IPS-15b (cell line): ENCODE results near the gene PCDHB14.
"Not testable (repeated sequence)": the region's sequence is repeated elsewhere in the genome, so short reads cannot be mapped to it uniquely, and the experiment has no call there.

Experiments used
- H3K27me3 ChIP-seq: one replicate; pipeline ENCODE4 v1.6.1; 2013; ENCODE audit warnings: low read length; ENCODE audit not compliant: control insufficient read depth, insufficient read depth
- H3K36me3 ChIP-seq: one replicate; pipeline ENCODE4 v1.6.1; 2013; ENCODE audit warnings: low read length; ENCODE audit not compliant: control insufficient read depth, insufficient read depth
- H3K4me1 ChIP-seq: one replicate; pipeline ENCODE4 v1.6.1; 2013; ENCODE audit warnings: mild to moderate bottlenecking, low read length; ENCODE audit not compliant: control insufficient read depth, insufficient read depth
- H3K4me3 ChIP-seq: one replicate; pipeline ENCODE4 v1.5.1; 2013; ENCODE audit warnings: low read depth, low read length
- H3K9ac ChIP-seq: one replicate; pipeline ENCODE4 v1.6.1; 2013; ENCODE audit warnings: low read depth, mild to moderate bottlenecking, low read length
- H3K9me3 ChIP-seq: one replicate; pipeline ENCODE4 v1.6.1; 2013; ENCODE audit warnings: mild to moderate bottlenecking, low read length; ENCODE audit not compliant: control insufficient read depth, insufficient read depth

The PCDHB14 gene

GRCh38 chr5:141223112-141223783 is at the start of gene PCDHB14:
TSS of gene PCDHB14 (plus strand) at chr5:141223343. CDS start at chr5:141223506, 163 bp downstream.
- Histone ChIP-seq H3K36me3 (no peaks in the 10 kb centered on the region), H3K9me3 (no peaks in the 10 kb centered on the region), H3K27me3 (no peaks in the 10 kb centered on the region), H3K9ac (no peak within 1 kb of the TSS), H3K4me1 (no peaks in the 10 kb centered on the region), H3K4me3 (no peak within 1 kb of the TSS)

GRCh38 chr5:141174291-141175104 is 48.6 kb upstream of the PCDHB14 start:
- H3K4me3 ChIP-seq, H3K36me3 ChIP-seq, H3K9me3 ChIP-seq, H3K9ac ChIP-seq, H3K4me1 ChIP-seq, H3K27me3 ChIP-seq: not testable (repeated sequence)

GRCh38 chr5:141175933-141176332 is 47.2 kb upstream of the PCDHB14 start:
- Histone ChIP-seq H3K36me3 (no peaks in the 10 kb centered on the region), H3K9ac (no peak overlapping the region), H3K4me1 (no peaks in the 10 kb centered on the region), H3K9me3 (peaks cover 7% of the 10 kb centered on the region), H3K4me3 (no peak overlapping the region), H3K27me3 (no peaks in the 10 kb centered on the region)

GRCh38 chr5:141177577-141178191 is 45.5 kb upstream of the PCDHB14 start, which contains the start of gene PCDHB8:
TSS of gene PCDHB8 (plus strand) at chr5:141177790. CDS start at chr5:141178035, 245 bp downstream.
- H3K4me1 ChIP-seq, H3K4me3 ChIP-seq, H3K27me3 ChIP-seq, H3K9me3 ChIP-seq, H3K9ac ChIP-seq, H3K36me3 ChIP-seq: not testable (repeated sequence)

- H3K9ac ChIP-seq, H3K9me3 ChIP-seq, H3K27me3 ChIP-seq, H3K4me3 ChIP-seq, H3K4me1 ChIP-seq, H3K36me3 ChIP-seq: not testable (repeated sequence)
These were observed 43.8 kb upstream of the PCDHB14 start for GRCh38 chr5:141179371-141179770.

- H3K27me3 ChIP-seq, H3K4me1 ChIP-seq, H3K9me3 ChIP-seq: not testable (repeated sequence)
These were observed 43.3 kb upstream of the PCDHB14 start for GRCh38 chr5:141179876-141180275.

GRCh38 chr5:141180313-141180712 is 42.8 kb upstream of the PCDHB14 start:
- Histone ChIP-seq H3K36me3 (no peaks in the 10 kb centered on the region), H3K27me3 (no peaks in the 10 kb centered on the region), H3K4me1 (no peaks in the 10 kb centered on the region), H3K4me3 (no peak overlapping the region), H3K9ac (no peak overlapping the region), H3K9me3 (peaks cover 6% of the 10 kb centered on the region)

More at GRCh38 chr5:141179876-141180275, 43.3 kb upstream of the PCDHB14 start:
- not testable (repeated sequence) for H3K4me3 ChIP-seq, H3K36me3 ChIP-seq, H3K9ac ChIP-seq

GRCh38 chr5:141182248-141182647 is 40.9 kb upstream of the PCDHB14 start, which contains the start of gene PCDHB16:
TSS of gene PCDHB16 (plus strand) at chr5:141182387. CDS start at chr5:141182560, 173 bp downstream.
- H3K9ac ChIP-seq: no peak within 1 kb of the TSS

GRCh38 chr5:141184117-141184855 is 38.9 kb upstream of the PCDHB14 start:
- not testable (repeated sequence) for H3K9ac ChIP-seq, H3K4me1 ChIP-seq, H3K36me3 ChIP-seq, H3K27me3 ChIP-seq, H3K4me3 ChIP-seq, H3K9me3 ChIP-seq

More at GRCh38 chr5:141182248-141182647, 40.9 kb upstream of the PCDHB14 start, which contains the start of gene PCDHB16:
- Histone ChIP-seq H3K27me3 (no peaks in the 10 kb centered on the region), H3K4me3 (no peak within 1 kb of the TSS), H3K9me3 (peaks cover 3% of the 10 kb centered on the region), H3K4me1 (no peaks in the 10 kb centered on the region), H3K36me3 (no peaks in the 10 kb centered on the region)

GRCh38 chr5:141186897-141187512 is 36.1 kb upstream of the PCDHB14 start, which contains the start of gene PCDHB9:
TSS of gene PCDHB9 (plus strand) at chr5:141187161. CDS start at chr5:141187319, 158 bp downstream.
- no peaks in the 10 kb centered on the region for H3K36me3 ChIP-seq
- H3K4me3 ChIP-seq: no peak within 1 kb of the TSS
- no peak within 1 kb of the TSS for H3K9ac ChIP-seq
- no peaks in the 10 kb centered on the region for H3K27me3 ChIP-seq
- H3K9me3 ChIP-seq: no peaks in the 10 kb centered on the region
- no peaks in the 10 kb centered on the region for H3K4me1 ChIP-seq

GRCh38 chr5:141188682-141189081 is 34.5 kb upstream of the PCDHB14 start:
- H3K4me1 ChIP-seq, H3K9me3 ChIP-seq, H3K4me3 ChIP-seq, H3K9ac ChIP-seq, H3K27me3 ChIP-seq, H3K36me3 ChIP-seq: not testable (repeated sequence)
